ENCODE results near the gene HES6. TPM values are rescaled to one million over a fixed set of nuclear protein-coding genes. Genes with fewer than 3 reads are reported as not detected.

Gene HES6
- total and polyA plus RNA-seq, 10 of the 15 experiments (the other 5 are each of a cell fraction or from before 2014, with no cell fraction given): 0.11 to 1.7 (median 0.83) TPM

DNA sequence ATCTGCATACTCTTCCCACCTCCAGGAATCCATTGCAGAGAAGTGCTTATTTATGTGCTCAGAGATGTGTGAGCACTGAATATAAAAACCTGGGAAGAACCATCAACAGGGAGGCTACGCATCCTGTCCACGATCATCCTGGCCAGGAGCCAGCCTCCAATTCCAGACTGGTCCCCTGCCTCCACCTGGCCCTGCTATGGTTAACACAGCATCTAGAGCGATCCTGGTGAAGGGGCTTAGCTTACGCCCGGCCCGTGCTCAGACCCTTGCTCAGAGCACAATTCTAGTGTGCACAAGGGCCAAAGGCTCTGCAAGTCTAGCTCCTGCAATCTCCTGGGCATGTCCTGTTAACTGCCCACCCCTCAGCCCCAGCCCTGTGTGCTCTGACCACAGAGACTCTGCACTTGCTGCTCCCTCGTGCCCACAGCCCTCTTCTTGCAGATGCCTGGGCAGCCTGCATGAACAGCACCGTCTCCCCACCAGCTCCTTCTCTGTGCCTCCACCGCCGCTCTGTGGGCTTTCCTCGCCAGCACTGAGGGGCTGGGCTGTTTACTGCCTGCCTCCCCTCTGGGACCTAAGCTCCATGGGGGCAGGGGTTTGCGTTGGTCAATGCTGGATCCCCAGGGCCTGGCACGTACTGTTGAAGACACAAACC is 42.1 kb upstream of the HES6 start (continued):
- TF ChIP-seq, protein P1, sequence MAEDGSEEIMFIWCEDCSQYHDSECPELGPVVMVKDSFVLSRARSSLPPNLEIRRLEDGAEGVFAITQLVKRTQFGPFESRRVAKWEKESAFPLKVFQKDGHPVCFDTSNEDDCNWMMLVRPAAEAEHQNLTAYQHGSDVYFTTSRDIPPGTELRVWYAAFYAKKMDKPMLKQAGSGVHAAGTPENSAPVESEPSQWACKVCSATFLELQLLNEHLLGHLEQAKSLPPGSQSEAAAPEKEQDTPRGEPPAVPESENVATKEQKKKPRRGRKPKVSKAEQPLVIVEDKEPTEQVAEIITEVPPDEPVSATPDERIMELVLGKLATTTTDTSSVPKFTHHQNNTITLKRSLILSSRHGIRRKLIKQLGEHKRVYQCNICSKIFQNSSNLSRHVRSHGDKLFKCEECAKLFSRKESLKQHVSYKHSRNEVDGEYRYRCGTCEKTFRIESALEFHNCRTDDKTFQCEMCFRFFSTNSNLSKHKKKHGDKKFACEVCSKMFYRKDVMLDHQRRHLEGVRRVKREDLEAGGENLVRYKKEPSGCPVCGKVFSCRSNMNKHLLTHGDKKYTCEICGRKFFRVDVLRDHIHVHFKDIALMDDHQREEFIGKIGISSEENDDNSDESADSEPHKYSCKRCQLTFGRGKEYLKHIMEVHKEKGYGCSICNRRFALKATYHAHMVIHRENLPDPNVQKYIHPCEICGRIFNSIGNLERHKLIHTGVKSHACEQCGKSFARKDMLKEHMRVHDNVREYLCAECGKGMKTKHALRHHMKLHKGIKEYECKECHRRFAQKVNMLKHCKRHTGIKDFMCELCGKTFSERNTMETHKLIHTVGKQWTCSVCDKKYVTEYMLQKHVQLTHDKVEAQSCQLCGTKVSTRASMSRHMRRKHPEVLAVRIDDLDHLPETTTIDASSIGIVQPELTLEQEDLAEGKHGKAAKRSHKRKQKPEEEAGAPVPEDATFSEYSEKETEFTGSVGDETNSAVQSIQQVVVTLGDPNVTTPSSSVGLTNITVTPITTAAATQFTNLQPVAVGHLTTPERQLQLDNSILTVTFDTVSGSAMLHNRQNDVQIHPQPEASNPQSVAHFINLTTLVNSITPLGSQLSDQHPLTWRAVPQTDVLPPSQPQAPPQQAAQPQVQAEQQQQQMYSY (CRISPR knock-in tag; IDR thresholded peaks at IDR 0.05): no peak
- no peak for TF ChIP-seq ZSCAN29 (IDR thresholded peaks at IDR 0.05)

DNA sequence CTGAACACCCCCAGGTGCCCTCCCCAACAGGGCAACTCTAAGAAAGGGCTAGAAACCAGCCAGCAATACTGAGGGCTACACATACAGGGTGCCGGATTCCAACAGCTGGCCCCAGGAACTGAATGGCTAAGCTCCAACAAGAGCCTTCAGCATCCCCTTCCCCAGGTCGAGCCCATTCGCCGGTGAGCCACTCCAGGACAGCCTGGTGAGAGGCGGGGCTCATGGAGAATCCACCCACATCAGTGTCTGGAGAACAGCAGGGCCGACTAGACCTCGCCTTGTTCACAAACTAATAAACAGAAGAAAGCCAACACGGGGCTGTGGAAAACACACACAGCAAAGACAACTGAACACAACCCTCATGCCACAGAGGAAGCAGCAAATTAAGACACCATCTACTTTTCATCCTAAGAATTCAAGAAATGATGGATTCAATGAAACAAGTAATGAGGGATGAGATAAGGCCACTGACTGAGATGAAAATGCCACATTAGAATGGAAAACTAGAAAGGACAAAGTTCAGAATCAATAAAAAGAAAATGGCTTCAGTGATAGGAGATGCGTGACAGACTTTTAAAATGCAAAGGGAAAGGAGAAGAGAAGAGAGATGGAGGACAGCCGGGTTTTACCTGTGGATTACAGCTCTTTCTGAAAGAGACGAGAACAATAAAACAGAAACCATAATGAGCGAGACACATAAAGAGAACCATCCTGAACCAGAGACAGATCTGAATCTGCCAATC is 40.4 kb upstream of the HES6 start:
- intact Hi-C loops (cut with micrococcal nuclease; ENCODE audit: unreplicated experiment) (no loop called here), in situ Hi-C loops (cut with MboI) (no loop called here)
- no peak overlapping the region for H3K27ac ChIP-seq (ENCODE audit: control insufficient read depth, insufficient read depth)
- no peaks in the 10 kb centered on the region for H3K9me3 ChIP-seq (replicated peaks; ENCODE audit: control insufficient read depth, insufficient read depth, low read length)
- no peak overlapping the region for H3K4me3 ChIP-seq
- peaks cover 20% of the 10 kb centered on the region for H3K79me2 ChIP-seq (ENCODE audit: control insufficient read depth, insufficient read depth, low read length)
- FAIRE-seq (no peak), ATAC-seq (no peak), DNase-seq (ENCODE audit: low read depth, low spot score) (no peak)
- SMC1A ChIA-PET (ENCODE audit: uncharacterized antibody, unreplicated experiment): no interaction called here
- WGBS (ENCODE audit: insufficient coverage, insufficient replicate concordance, low lambda C conversion rate, missing lambda C conversion rate): 91% methylated on average over 12 of the region's 12 CpGs
- H2AFZ ChIP-seq (ENCODE audit: control insufficient read depth, low read depth, low read length): no peak overlapping the region
- no peak overlapping the region for H3K9ac ChIP-seq (ENCODE audit: control insufficient read depth, insufficient read depth, low read length)
- H4K20me1 ChIP-seq (ENCODE audit: control insufficient read depth, insufficient read depth): no peaks in the 10 kb centered on the region; the same call in 1 of the 2 replicates
- BruUV-seq (replicated peaks): no TSS peak
- peaks cover 9 to 14% of the 10 kb centered on the region in 2 experiments for H3K36me3 ChIP-seq (ENCODE audit: control insufficient read depth in 2 of 2, insufficient read depth in 2 of 2, low read length in 1 of 2)
- POLR2A ChIA-PET: no interaction called here
- RAD21 ChIA-PET (ENCODE audit: unreplicated experiment): no interaction called here
- no peak overlapping the region for H3K4me2 ChIP-seq (ENCODE audit: control insufficient read depth, insufficient read depth)
- no peaks in the 10 kb centered on the region for H3K27me3 ChIP-seq (replicated peaks in 1 of 2; ENCODE audit: control insufficient read depth in 2 of 2, insufficient read depth in 2 of 2, low read length in 1 of 2)
- CTCF ChIA-PET: interaction anchor here (2.0 kb wide), 1 partner anchor 7 kb away, joined by 4 read pairs; no protein-coding TSS in a partner anchor
- TF ChIP-seq CHD1 (IDR thresholded peaks at IDR 0.05; ENCODE audit: low read depth, low read length) (no peak), PAX5 (IDR thresholded peaks at IDR 0.05; ENCODE audit: borderline replicate concordance, low read depth, low read length) (no peak), STAT1 (conservative IDR thresholded peaks at IDR 0.05) (no peak), ZNF207 (IDR thresholded peaks at IDR 0.05; ENCODE audit: borderline replicate concordance) (no peak), SUZ12 (IDR thresholded peaks at IDR 0.05; ENCODE audit: unreplicated experiment) (no peak)
- TF ChIP-seq, protein P2, sequence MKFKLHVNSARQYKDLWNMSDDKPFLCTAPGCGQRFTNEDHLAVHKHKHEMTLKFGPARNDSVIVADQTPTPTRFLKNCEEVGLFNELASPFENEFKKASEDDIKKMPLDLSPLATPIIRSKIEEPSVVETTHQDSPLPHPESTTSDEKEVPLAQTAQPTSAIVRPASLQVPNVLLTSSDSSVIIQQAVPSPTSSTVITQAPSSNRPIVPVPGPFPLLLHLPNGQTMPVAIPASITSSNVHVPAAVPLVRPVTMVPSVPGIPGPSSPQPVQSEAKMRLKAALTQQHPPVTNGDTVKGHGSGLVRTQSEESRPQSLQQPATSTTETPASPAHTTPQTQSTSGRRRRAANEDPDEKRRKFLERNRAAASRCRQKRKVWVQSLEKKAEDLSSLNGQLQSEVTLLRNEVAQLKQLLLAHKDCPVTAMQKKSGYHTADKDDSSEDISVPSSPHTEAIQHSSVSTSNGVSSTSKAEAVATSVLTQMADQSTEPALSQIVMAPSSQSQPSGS (IDR thresholded peaks at IDR 0.05; ENCODE audit: low read length): no peak
- TF ChIP-seq, protein P3, sequence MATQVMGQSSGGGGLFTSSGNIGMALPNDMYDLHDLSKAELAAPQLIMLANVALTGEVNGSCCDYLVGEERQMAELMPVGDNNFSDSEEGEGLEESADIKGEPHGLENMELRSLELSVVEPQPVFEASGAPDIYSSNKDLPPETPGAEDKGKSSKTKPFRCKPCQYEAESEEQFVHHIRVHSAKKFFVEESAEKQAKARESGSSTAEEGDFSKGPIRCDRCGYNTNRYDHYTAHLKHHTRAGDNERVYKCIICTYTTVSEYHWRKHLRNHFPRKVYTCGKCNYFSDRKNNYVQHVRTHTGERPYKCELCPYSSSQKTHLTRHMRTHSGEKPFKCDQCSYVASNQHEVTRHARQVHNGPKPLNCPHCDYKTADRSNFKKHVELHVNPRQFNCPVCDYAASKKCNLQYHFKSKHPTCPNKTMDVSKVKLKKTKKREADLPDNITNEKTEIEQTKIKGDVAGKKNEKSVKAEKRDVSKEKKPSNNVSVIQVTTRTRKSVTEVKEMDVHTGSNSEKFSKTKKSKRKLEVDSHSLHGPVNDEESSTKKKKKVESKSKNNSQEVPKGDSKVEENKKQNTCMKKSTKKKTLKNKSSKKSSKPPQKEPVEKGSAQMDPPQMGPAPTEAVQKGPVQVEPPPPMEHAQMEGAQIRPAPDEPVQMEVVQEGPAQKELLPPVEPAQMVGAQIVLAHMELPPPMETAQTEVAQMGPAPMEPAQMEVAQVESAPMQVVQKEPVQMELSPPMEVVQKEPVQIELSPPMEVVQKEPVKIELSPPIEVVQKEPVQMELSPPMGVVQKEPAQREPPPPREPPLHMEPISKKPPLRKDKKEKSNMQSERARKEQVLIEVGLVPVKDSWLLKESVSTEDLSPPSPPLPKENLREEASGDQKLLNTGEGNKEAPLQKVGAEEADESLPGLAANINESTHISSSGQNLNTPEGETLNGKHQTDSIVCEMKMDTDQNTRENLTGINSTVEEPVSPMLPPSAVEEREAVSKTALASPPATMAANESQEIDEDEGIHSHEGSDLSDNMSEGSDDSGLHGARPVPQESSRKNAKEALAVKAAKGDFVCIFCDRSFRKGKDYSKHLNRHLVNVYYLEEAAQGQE (IDR thresholded peaks at IDR 0.05; ENCODE audit: low read depth, low read length): no peak
- no peaks in the 10 kb centered on the region for H3K4me1 ChIP-seq (ENCODE audit: control insufficient read depth, insufficient read depth, low read length)

Measured in GM12878 (cell line).